ENCODE measurements around the gene NAT14. TPM values are rescaled to one million over a fixed set of nuclear protein-coding genes. Genes with fewer than 3 reads are reported as not detected.

Gene NAT14
- total and polyA plus RNA-seq, 2 of the 8 experiments (the other 6 are each of a cell fraction or from before 2014, with no cell fraction given): 47.1 to 71.2 TPM

- Histone ChIP-seq H4K91ac (replicated peaks; ENCODE audit: insufficient read length, low read length) (no peak overlapping the region), H3K79me1 (ENCODE audit: low read depth, low read length) (peaks cover 13% of the 10 kb centered on the region), H3K4me2 (ENCODE audit: insufficient read depth in 1 of 2, low read depth in 2 of 2, low read length in 2 of 2) (peak overlapping the region; percentile 61 to 64), H3K79me2 (ENCODE audit: control insufficient read depth in 1 of 2, insufficient read depth in 2 of 2, low read length in 2 of 2) (peaks cover 0 to 13% of the 10 kb centered on the region in 2 experiments; a peak in 2 of 4 replicates), H2AFZ (ENCODE audit: low read length) (no peak overlapping the region), H3K9ac (replicated peaks in 1 of 4; ENCODE audit: extremely low read depth in 1 of 4, low read depth in 3 of 4, low read length in 3 of 4) (no peak overlapping the region), H3K9me3 (ENCODE audit: insufficient read depth in 2 of 2, low read depth in 1 of 2, low read length in 1 of 2) (no peaks in the 10 kb centered on the region), H4K8ac (ENCODE audit: extremely low read depth, insufficient read depth, low read length) (no peak overlapping the region; the same call in none of the 2 replicates), H2BK12ac (ENCODE audit: low read depth, low read length) (no peak overlapping the region), H2BK20ac (ENCODE audit: low read length) (no peak overlapping the region), H2BK5ac (ENCODE audit: low read depth, low read length) (no peak overlapping the region), H3K4me3 (ENCODE audit: extremely low read depth in 1 of 4, insufficient read depth in 2 of 4, low read depth in 3 of 4, low read length in 4 of 4) (peak overlapping the region; percentile 58 to 81 (median 74)), H3K14ac (ENCODE audit: insufficient read length) (no peak overlapping the region), H2BK120ac (replicated peaks; ENCODE audit: low read depth, low read length) (no peak overlapping the region), H3K18ac (ENCODE audit: extremely low read depth, low read length) (no peak overlapping the region), H3K27ac (ENCODE audit: low read depth, low read length) (no peak overlapping the region), H3K27me3 (replicated peaks in 1 of 4; ENCODE audit: control insufficient read depth in 3 of 4, extremely low read depth in 1 of 4, insufficient read depth in 3 of 4, low read length in 3 of 4) (no peaks in the 10 kb centered on the region), H3K4ac (replicated peaks; ENCODE audit: insufficient read length, low read depth, low read length) (no peak overlapping the region), H3K56ac (replicated peaks; ENCODE audit: insufficient read length, low read depth, low read length) (no peak overlapping the region), H3K23ac (ENCODE audit: insufficient read length) (no peak overlapping the region), H4K5ac (ENCODE audit: insufficient read length, low read depth, low read length) (no peak overlapping the region), H2BK15ac (ENCODE audit: low read length) (no peak overlapping the region), H3K36me3 (ENCODE audit: control insufficient read depth in 2 of 4, insufficient read depth in 4 of 4, low read length in 3 of 4) (peaks cover 0 to 5% (median 0%) of the 10 kb centered on the region in 4 experiments; a peak in 2 of 8 replicates), H2AK5ac (ENCODE audit: low read depth, low read length) (no peak overlapping the region), H4K20me1 (replicated peaks in 1 of 2; ENCODE audit: control insufficient read depth in 1 of 2, insufficient read depth in 2 of 2, low read length in 2 of 2) (peaks cover 2 to 6% of the 10 kb centered on the region in 2 experiments), H3K4me1 (replicated peaks in 1 of 4; ENCODE audit: control insufficient read depth in 3 of 4, insufficient read depth in 4 of 4, low read length in 3 of 4) (peaks cover 2 to 22% (median 15%) of the 10 kb centered on the region in 4 experiments), H3K23me2 (ENCODE audit: low read depth, low read length) (peaks cover 1% of the 10 kb centered on the region; the same call in 1 of the 2 replicates)
- CTCF ChIA-PET (ENCODE audit: partially characterized antibody): interaction anchor here (0.6 to 1.7 kb wide), 6 partner anchors 8 to 1286 kb away, joined by 3 to 7 read pairs (median 4); no protein-coding TSS in a partner anchor
- FAIRE-seq (no peak), DNase-seq (ENCODE audit: low read depth in 1 of 2, low spot score in 2 of 2) (no peak)
- POLR2A ChIA-PET (ENCODE audit: partially characterized antibody): interaction anchor here (0.7 to 1.6 kb wide), 7 partner anchors 11 to 147 kb away, joined by 3 to 7 read pairs (median 4); partner anchors contain the start of genes SSC5D and ZNF628
- 77% methylated on average over 16 of the region's 16 CpGs; no CpG with 5 or more reads in 1 of the 2 experiments for WGBS, 2 experiments (ENCODE audit: extremely low coverage in 1 of 2, insufficient coverage in 1 of 2, insufficient read length in 1 of 2, insufficient replicate concordance in 2 of 2, low coverage in 1 of 2, low lambda C conversion rate in 2 of 2, missing lambda C conversion rate in 1 of 2)
- no peak for TF ChIP-seq CTBP2 (IDR thresholded peaks at IDR 0.05; ENCODE audit: borderline replicate concordance, insufficient read depth, insufficient read length, low read length)
- no peak for TF ChIP-seq KDM1A (IDR thresholded peaks at IDR 0.05; ENCODE audit: borderline replicate concordance, low read length)
- no peak for TF ChIP-seq FOSL1 (IDR thresholded peaks at IDR 0.05; ENCODE audit: insufficient read depth, low read depth, low read length)
- TF ChIP-seq ASH2L (IDR thresholded peaks at IDR 0.05; ENCODE audit: low read length): no peak
- TF ChIP-seq CBX5 (IDR thresholded peaks at IDR 0.05; ENCODE audit: low read depth, low read length): no peak
- no peak for TF ChIP-seq NANOG (IDR thresholded peaks at IDR 0.05; ENCODE audit: insufficient read depth, low read depth, low read length, poor library complexity, severe bottlenecking)
- TF ChIP-seq, protein P1, sequence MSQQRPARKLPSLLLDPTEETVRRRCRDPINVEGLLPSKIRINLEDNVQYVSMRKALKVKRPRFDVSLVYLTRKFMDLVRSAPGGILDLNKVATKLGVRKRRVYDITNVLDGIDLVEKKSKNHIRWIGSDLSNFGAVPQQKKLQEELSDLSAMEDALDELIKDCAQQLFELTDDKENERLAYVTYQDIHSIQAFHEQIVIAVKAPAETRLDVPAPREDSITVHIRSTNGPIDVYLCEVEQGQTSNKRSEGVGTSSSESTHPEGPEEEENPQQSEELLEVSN (IDR thresholded peaks at IDR 0.05): no peak
- TF ChIP-seq, protein P2, sequence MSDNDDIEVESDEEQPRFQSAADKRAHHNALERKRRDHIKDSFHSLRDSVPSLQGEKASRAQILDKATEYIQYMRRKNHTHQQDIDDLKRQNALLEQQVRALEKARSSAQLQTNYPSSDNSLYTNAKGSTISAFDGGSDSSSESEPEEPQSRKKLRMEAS (IDR thresholded peaks at IDR 0.05): no peak
- TF ChIP-seq CBX8 (IDR thresholded peaks at IDR 0.05; ENCODE audit: borderline replicate concordance, low read depth, low read length): no peak
- TF ChIP-seq CEBPB (IDR thresholded peaks at IDR 0.05; ENCODE audit: low read depth, low read length): no peak
Measured at GRCh38 chr19:55459950-55460657, 24.9 kb upstream of the NAT14 start.
